ENCODE results near the gene ZNF800.

Gene ZNF800

GRCh38 chr7:127387974-127388373 lies 4.5 kb downstream of the ZNF800 start:
- H3K4me3 ChIP-seq (replicated peaks; ENCODE audit: low read depth, low read length): no peak overlapping the region
- no peak for DNase-seq (ENCODE audit: extremely low read depth, insufficient read length)
- no peak for TF ChIP-seq CTCF (IDR thresholded peaks at IDR 0.05; ENCODE audit: insufficient read depth, low read length, poor library complexity, severe bottlenecking)
- H3K36me3 ChIP-seq (ENCODE audit: control insufficient read depth, insufficient read depth, low read length): peaks cover 3% of the 10 kb centered on the region
- no peaks in the 10 kb centered on the region for H3K27me3 ChIP-seq (replicated peaks; ENCODE audit: control insufficient read depth, insufficient read depth, low read length)

GRCh38 chr7:127383123-127383835 lies 9.2 kb downstream of the ZNF800 start:
- Histone ChIP-seq H3K27me3 (replicated peaks; ENCODE audit: control insufficient read depth, insufficient read depth, low read length) (no peaks in the 10 kb centered on the region), H3K36me3 (ENCODE audit: control insufficient read depth, insufficient read depth, low read length) (peaks cover 3% of the 10 kb centered on the region), H3K4me3 (replicated peaks; ENCODE audit: low read depth, low read length) (no peak overlapping the region)
- no peak for DNase-seq (ENCODE audit: extremely low read depth, insufficient read length)
- TF ChIP-seq CTCF (IDR thresholded peaks at IDR 0.05; ENCODE audit: insufficient read depth, low read length, poor library complexity, severe bottlenecking): no peak

GRCh38 chr7:127382301-127383085 lies 10.0 kb downstream of the ZNF800 start:
- no peak overlapping the region for H3K4me3 ChIP-seq (replicated peaks; ENCODE audit: low read depth, low read length)
- peaks cover 3% of the 10 kb centered on the region for H3K36me3 ChIP-seq (ENCODE audit: control insufficient read depth, insufficient read depth, low read length)
- DNase-seq (ENCODE audit: extremely low read depth, insufficient read length): no peak
- H3K27me3 ChIP-seq (replicated peaks; ENCODE audit: control insufficient read depth, insufficient read depth, low read length): no peaks in the 10 kb centered on the region
- no peak for TF ChIP-seq CTCF (IDR thresholded peaks at IDR 0.05; ENCODE audit: insufficient read depth, low read length, poor library complexity, severe bottlenecking)

- no peak for TF ChIP-seq CTCF (IDR thresholded peaks at IDR 0.05; ENCODE audit: insufficient read depth, low read length, poor library complexity, severe bottlenecking)
- Histone ChIP-seq H3K27me3 (replicated peaks; ENCODE audit: control insufficient read depth, insufficient read depth, low read length) (no peaks in the 10 kb centered on the region), H3K36me3 (ENCODE audit: control insufficient read depth, insufficient read depth, low read length) (no peaks in the 10 kb centered on the region; the same call in 1 of the 2 replicates), H3K4me3 (replicated peaks; ENCODE audit: low read depth, low read length) (no peak overlapping the region)
- no peak for DNase-seq (ENCODE audit: extremely low read depth, insufficient read length)
Observed at GRCh38 chr7:127380479-127380878, 12.0 kb downstream of the ZNF800 start.

- H3K4me3 ChIP-seq (replicated peaks; ENCODE audit: low read depth, low read length): no peak overlapping the region
- TF ChIP-seq CTCF (IDR thresholded peaks at IDR 0.05; ENCODE audit: insufficient read depth, low read length, poor library complexity, severe bottlenecking): no peak
- H3K27me3 ChIP-seq (replicated peaks; ENCODE audit: control insufficient read depth, insufficient read depth, low read length): no peaks in the 10 kb centered on the region
- no peak for DNase-seq (ENCODE audit: extremely low read depth, insufficient read length)
- no peaks in the 10 kb centered on the region; the same call in 1 of the 2 replicates for H3K36me3 ChIP-seq (ENCODE audit: control insufficient read depth, insufficient read depth, low read length)
Observed at GRCh38 chr7:127379642-127380041, 12.9 kb downstream of the ZNF800 start.

Data from GM06990 (cell line).